Coronary artery (tissue), 2 donors: ENCODE results near the gene KCNMB4.
A peak's percentile ranks its signal among the peaks of the same experiment; 100 is the strongest.

ENCODE experiments used
- DNase-seq: peaks from one replicate; pipeline ENCODE4 v3.0.0-alpha.2; 2017; ENCODE audit warnings: low spot score
- H3K27ac ChIP-seq, 2 donors: fragments of 200-600 bp; sonication (generic); one replicate each; pipeline ENCODE4 v1.5.1; 2016 to 2019
- H3K4me3 ChIP-seq: fragments of 200-600 bp; sonication (generic); 2 replicates; pipeline ENCODE4 v1.5.1; 2016; ENCODE audit warnings: mild to moderate bottlenecking, moderate library complexity
- TF ChIP-seq, protein P1 (sequence below): fragments of 200-600 bp; sonication (generic); IDR thresholded peaks from one replicate; pipeline ENCODE4 v1.5.1; 2019; ENCODE audit warnings: antibody characterized with exemption

KCNMB4 gene, protein sequence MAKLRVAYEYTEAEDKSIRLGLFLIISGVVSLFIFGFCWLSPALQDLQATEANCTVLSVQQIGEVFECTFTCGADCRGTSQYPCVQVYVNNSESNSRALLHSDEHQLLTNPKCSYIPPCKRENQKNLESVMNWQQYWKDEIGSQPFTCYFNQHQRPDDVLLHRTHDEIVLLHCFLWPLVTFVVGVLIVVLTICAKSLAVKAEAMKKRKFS

DNA sequence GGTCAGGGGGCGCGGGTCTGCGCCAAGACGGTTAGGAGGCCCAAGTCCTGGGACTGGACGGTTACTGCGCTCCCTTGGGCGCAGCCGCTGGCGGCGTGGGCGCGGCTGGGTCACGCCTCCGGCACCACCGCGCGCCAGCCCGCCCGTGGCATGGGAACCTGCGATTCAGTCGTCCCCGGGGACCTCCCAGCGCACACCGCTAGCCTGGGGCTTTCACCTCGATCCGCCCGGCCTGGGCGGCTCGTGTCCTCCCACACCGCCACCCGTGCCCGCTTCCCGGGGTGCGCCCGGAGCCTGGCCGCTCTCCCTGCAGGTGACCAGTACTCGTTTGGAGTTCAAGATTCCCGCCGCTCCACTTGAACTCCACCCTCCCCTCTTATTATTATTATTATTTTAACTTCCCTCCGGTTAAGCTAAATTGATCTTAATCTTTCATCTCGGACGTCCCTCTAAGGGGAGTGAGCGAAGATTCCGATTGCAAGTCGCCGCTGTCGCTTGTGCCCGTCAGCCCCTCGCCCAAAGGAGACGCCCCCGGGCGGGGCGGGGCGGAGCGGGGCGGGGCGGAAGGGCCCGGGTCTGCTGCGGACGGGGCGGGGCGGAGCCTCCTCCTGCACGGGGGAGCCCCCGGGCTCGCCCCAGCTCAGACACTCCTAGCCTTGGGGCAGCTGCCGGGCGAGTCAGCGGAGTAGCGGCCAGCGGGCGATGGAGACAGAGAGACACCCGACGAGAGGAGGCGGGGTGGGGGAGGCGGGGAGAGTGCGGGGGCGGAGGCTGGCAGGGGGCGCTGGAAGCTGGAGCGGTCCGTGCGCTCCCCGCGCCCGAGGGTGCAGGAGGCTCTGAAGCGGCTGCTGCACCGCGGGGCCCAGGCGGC is at the start of gene KCNMB4:
Gene KCNMB4, plus strand, starts transcription at position 643 of the 871 bp plus-strand sequence. CDS start 445 bp downstream, outside the sequence.
- H3K4me3 ChIP-seq, result peak within 1 kb of the TSS; percentile 87
- no peak for DNase-seq
- TF ChIP-seq, protein P1, sequence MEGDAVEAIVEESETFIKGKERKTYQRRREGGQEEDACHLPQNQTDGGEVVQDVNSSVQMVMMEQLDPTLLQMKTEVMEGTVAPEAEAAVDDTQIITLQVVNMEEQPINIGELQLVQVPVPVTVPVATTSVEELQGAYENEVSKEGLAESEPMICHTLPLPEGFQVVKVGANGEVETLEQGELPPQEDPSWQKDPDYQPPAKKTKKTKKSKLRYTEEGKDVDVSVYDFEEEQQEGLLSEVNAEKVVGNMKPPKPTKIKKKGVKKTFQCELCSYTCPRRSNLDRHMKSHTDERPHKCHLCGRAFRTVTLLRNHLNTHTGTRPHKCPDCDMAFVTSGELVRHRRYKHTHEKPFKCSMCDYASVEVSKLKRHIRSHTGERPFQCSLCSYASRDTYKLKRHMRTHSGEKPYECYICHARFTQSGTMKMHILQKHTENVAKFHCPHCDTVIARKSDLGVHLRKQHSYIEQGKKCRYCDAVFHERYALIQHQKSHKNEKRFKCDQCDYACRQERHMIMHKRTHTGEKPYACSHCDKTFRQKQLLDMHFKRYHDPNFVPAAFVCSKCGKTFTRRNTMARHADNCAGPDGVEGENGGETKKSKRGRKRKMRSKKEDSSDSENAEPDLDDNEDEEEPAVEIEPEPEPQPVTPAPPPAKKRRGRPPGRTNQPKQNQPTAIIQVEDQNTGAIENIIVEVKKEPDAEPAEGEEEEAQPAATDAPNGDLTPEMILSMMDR, result no peak
- peak within 1 kb of the TSS; percentile 2 to 65 for H3K27ac ChIP-seq

DNA sequence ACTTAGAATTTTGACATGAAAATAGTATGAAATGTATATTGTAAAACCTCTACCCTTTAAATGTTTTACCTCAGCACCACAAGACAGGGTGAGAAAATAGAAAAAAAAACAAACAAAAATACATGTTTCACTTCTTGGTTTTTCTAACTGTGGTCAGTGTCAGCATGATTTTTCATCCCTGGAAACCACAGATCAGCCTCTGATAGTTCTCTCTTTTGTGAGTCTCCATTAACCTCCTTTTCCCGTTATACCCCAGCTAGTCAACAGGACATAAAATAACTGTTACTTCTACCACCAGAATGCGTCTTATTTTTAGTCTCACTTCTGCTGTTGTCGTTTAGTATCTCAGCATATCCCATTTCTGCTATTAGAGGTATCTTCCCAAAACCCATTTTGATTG is 48.3 kb upstream of the KCNMB4 start:
- H3K4me3 ChIP-seq, result no peak overlapping the region
- TF ChIP-seq, protein P1, result no peak
- no peak overlapping the region for H3K27ac ChIP-seq
- no peak for DNase-seq

DNA sequence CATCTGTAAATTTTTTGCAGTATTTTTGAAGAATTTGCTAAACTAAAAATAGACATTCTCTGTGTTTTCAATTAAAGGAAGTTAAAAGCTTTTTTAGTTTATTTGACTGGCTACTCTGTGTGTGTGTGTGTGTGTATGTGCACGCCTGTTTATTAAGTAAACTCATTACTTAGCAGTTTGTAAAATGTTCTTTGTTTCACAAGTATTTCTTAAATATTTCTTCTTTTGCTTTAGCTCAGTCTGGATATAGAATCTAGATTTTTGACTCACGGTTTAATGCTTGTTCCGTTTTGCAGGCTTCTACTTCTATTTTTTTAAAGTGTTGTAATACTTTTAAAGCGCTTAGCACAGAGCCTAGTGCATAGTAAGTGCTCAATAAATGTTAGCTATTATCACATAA is 46.5 kb upstream of the KCNMB4 start:
- TF ChIP-seq, protein P1, result no peak
- Histone ChIP-seq H3K4me3 (no peak overlapping the region), H3K27ac (no peak overlapping the region)
- no peak for DNase-seq

DNA sequence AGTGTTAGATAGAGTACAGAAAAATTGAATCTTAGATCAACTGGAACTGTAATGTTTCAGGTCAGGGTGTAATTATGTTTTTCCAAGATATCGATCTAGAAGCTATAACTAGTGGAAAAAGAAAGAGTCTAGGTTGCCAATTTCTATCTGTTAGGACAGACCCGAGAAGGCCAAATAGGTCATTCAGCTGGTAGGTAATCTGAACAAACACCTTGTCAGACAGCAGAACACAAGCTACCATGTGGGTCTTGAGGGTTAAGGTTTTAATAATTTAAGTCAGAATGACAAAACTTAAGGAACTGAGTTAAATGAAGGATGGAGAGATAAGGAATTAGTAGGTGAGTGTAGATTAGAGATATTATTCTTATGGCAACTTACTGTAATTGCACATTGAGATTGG is 44.9 kb upstream of the KCNMB4 start:
- DNase-seq, result no peak
- Histone ChIP-seq H3K27ac (no peak overlapping the region), H3K4me3 (no peak overlapping the region)
- TF ChIP-seq, protein P1, result no peak

DNA sequence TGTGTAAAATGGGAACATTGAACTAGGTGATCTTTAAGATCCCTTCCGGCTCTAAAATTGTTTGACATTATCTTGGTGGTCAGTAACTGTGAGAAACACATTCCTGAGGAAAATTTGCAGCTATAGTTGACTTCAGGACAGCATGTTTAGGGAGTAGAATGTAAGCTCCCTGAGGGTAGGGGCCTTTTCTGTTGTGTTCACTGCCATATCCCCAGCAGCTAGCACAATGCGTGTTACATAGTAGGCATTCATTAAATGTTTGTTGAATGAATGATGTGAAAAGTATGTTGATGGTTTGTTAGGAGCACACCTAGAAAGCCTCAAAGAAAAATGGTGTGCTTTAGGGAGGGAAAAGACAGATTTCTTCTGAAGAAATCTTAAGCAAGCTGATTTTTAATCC is 38.5 kb upstream of the KCNMB4 start:
- Histone ChIP-seq H3K27ac (no peak overlapping the region), H3K4me3 (no peak overlapping the region)
- no peak for DNase-seq
- TF ChIP-seq, protein P1, result no peak

DNA sequence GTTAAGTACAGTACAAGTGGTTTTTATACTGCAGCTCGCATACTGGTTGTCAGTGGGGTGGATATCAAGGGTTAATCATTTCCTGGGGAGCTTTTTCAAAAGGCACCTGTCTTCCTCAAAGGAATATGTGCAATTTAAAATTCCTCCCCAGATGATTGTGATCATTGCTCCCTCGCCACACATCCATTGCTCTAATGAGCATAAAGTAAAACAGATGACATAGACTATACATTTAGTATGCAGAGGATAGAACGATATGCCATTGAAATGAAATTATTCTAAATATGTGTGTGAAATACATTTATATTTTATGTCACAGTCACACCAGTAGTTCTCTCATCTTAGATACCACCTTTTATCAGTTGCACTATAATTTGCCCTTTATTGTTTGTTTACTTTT is 36.4 kb upstream of the KCNMB4 start:
- Histone ChIP-seq H3K27ac (no peak overlapping the region), H3K4me3 (no peak overlapping the region)
- TF ChIP-seq, protein P1, result no peak
- no peak for DNase-seq

DNA sequence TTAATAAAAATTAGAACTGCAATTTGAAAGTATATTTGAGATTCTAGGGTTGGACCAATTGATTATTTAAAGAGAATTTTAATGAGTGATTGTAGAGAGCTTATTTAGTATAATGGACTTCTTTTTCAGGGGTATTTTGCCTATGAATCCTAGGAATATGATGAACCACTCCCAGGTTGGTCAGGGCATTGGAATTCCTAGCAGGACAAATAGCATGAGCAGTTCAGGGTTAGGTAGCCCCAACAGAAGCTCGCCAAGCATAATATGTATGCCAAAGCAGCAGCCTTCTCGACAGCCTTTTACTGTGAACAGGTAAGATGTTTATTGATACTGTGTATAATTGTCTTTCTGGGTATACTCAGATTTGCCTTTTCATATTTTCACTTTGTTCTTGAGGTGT is 35.9 kb upstream of the KCNMB4 start:
- TF ChIP-seq, protein P1, result no peak
- DNase-seq, result no peak
- H3K4me3 ChIP-seq, result no peak overlapping the region
- no peak overlapping the region for H3K27ac ChIP-seq
